Esophagus muscularis mucosa (tissue), 3 donors: Measurements from ENCODE around the gene GDF2.

Experiments
- CTCF ChIP-seq, 3 experiments: fragments of 200-600 bp in 2 of 3; fragments of 450-650 bp in 1 of 3; sonication (generic) in 2 of 3; IDR thresholded peaks; one replicate each; pipeline ENCODE4 v1.5.1; 2017 to 2019; ENCODE audit warnings: antibody characterized with exemption in 3 of 3, mild to moderate bottlenecking in 2 of 3, moderate library complexity in 1 of 3
- POLR2A ChIP-seq: fragments of 450-650 bp; IDR thresholded peaks from one replicate; pipeline ENCODE4 v1.6.1; 2017; ENCODE audit warnings: antibody characterized with exemption, moderate library complexity, mild to moderate bottlenecking, low read depth
- POLR2AphosphoS5 ChIP-seq, 2 donors: sonication (generic); formaldehyde crosslinking; IDR thresholded peaks; one replicate each; pipeline ENCODE4 v1.6.1; 2017; ENCODE audit warnings: antibody characterized with exemption in 2 of 2

- TF ChIP-seq CTCF (IDR thresholded peaks at IDR 0.05) (no peak), POLR2A (no peak), POLR2AphosphoS5 (IDR thresholded peaks at IDR 0.05) (no peak)
Observed at GRCh38 chr10:47356708-47357107, 34.5 kb downstream of the GDF2 start.
